Activated CD8-positive, alpha-beta T cell treated with anti-CD3 and anti-CD28 coated beads, Interleukin-2, amount 10 ng/mL, durations not matched to agents 7 days and 5 days (primary cell): Measurements from ENCODE around the gene OR4K14. TPM values are rescaled to one million over a fixed set of nuclear protein-coding genes. Genes with fewer than 3 reads are reported as not detected.
"Not testable (repeated sequence)": the region's sequence is repeated elsewhere in the genome, so short reads cannot be mapped to it uniquely, and the experiment has no call there.

Source experiments
- ATAC-seq: fragments of 150-1000 bp; cut with Tn5 transposase; one replicate; pipeline ENCODE4 v1.10.0; 2021; ENCODE audit warnings: moderate library complexity
- CTCF ChIA-PET: fragments of 350-600 bp; sonication (Branson Sonifier 250); formaldehyde crosslinking; loops from one replicate; lab custom pipeline; 2021; ENCODE audit warnings: antibody characterized with exemption; lab: Charles Lee
- POLR2A ChIA-PET: fragments of 350-600 bp; sonication (Branson Sonifier 250); formaldehyde crosslinking; loops from one replicate; lab custom pipeline; 2021; ENCODE audit warnings: antibody characterized with exemption; lab: Charles Lee
- DNase-seq: peaks from one replicate; pipeline ENCODE4 v3.0.0-alpha.2; 2020
- H3K27ac Mint-ChIP-seq: one replicate; pipeline ENCODE4 v1.8.0; 2021; ENCODE audit warnings: mild to moderate bottlenecking, mixed read lengths
- H3K27me3 Mint-ChIP-seq: one replicate; pipeline ENCODE4 v1.8.0; 2021; ENCODE audit warnings: low read depth, mixed read lengths
- H3K36me3 Mint-ChIP-seq: one replicate; pipeline ENCODE4 v1.8.0; 2021; ENCODE audit warnings: low read depth, mixed read lengths
- H3K4me1 Mint-ChIP-seq: one replicate; pipeline ENCODE4 v1.8.0; 2021; ENCODE audit warnings: low read depth, mixed read lengths
- H3K4me3 Mint-ChIP-seq: one replicate; pipeline ENCODE4 v1.8.0; 2021; ENCODE audit warnings: mild to moderate bottlenecking, mixed read lengths
- H3K9me3 Mint-ChIP-seq: one replicate; pipeline ENCODE4 v1.8.0; 2022; ENCODE audit warnings: mixed read lengths; ENCODE audit not compliant: insufficient read depth
- total RNA-seq, 2 experiments: library from RNA; stranded (reverse); gene quantifications; one replicate each; pipeline ENCODE4 v1.2.3, GENCODE V29; 2021

OR4K14 gene
- total RNA-seq, 2 experiments from 2014 or later: not detected

DNA sequence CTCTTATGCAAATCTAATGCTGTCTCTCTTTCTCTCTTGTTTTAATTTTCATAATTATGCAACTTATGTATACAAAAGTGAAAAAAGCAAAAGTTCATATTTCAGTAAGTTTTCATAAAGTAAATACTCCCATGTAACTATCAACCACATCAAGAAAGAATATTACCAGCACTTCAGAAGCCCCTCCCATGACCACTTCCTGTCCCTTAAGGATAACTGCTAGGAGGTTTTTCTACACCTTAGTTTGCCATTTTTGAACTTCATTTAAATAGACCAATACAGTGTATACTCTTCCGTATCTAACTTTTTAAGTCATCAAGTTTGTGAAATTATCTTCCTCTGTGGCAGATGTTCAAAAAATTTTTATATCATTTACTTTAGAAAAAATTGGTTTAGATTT is 44.3 kb downstream of the OR4K14 start:
- DNase-seq: peak; percentile 64
- peak overlapping the region; percentile 81 for H3K27ac Mint-ChIP-seq
- no peaks in the 10 kb centered on the region for H3K27me3 Mint-ChIP-seq
- CTCF ChIA-PET: no interaction called here
- H3K36me3 Mint-ChIP-seq: peaks cover 11% of the 10 kb centered on the region
- peak; percentile 79 for ATAC-seq
- H3K4me1 Mint-ChIP-seq: peaks cover 20% of the 10 kb centered on the region
- H3K4me3 Mint-ChIP-seq: peak overlapping the region; percentile 27
- POLR2A ChIA-PET: no interaction called here
- peaks cover 8% of the 10 kb centered on the region for H3K9me3 Mint-ChIP-seq

DNA sequence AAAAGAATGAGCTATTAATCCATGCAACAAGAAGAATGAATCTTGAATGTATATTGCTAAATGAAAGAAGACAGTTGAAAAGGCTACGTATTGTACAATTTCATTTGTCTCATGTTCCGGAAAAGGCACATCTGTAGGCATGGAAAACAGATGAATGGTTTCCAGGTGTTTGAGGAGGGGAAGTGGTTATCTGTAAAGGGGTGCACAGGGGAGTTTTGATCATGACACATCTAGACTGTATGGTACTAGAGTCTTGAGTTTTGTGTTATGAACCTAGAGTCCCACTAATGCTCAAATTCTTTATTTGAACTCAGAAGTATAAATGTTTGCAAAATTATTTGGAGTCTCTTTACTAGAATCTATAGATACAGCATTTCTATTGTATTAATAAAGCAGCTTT is 49.4 kb downstream of the OR4K14 start:
- POLR2A ChIA-PET, H3K9me3 Mint-ChIP-seq, CTCF ChIA-PET, H3K27me3 Mint-ChIP-seq, H3K27ac Mint-ChIP-seq, H3K36me3 Mint-ChIP-seq, H3K4me3 Mint-ChIP-seq, DNase-seq, ATAC-seq: not testable (repeated sequence)
- peaks cover 11% of the 10 kb centered on the region for H3K4me1 Mint-ChIP-seq

Other genes starting within 250 kb of the OR4K14 start
- not detected for gene OR4M1, start 245.8 kb downstream of the OR4K14 start, total RNA-seq
- gene OR4N2, start 215.5 kb downstream of the OR4K14 start, total RNA-seq: not detected
- gene OR4K2, start 144.2 kb downstream of the OR4K14 start, total RNA-seq: not detected
- not detected for gene OR4K5, start 98.7 kb downstream of the OR4K14 start, total RNA-seq
- not detected for gene OR4K1, start 88.4 kb downstream of the OR4K14 start, total RNA-seq
- not detected for gene OR4K15, start 43.7 kb downstream of the OR4K14 start, total RNA-seq
- not detected for gene OR4Q2, start 17.1 kb downstream of the OR4K14 start, total RNA-seq
- not detected for gene OR4K13, start 16.7 kb upstream of the OR4K14 start, total RNA-seq
- not detected for gene OR4L1, start 40.7 kb upstream of the OR4K14 start, total RNA-seq
- gene OR4K17, start 91.4 kb upstream of the OR4K14 start, total RNA-seq: not detected
- not detected for gene OR4N5, start 119.5 kb upstream of the OR4K14 start, total RNA-seq
- gene OR11G2, start 171.6 kb upstream of the OR4K14 start, total RNA-seq: not detected
- not detected for gene OR11H6, start 204.4 kb upstream of the OR4K14 start, total RNA-seq
- not detected for gene OR11H7, start 209.7 kb upstream of the OR4K14 start, total RNA-seq
- not detected for gene OR11H4, start 220.0 kb upstream of the OR4K14 start, total RNA-seq